LNCAP (cell line): ENCODE data around the gene SMIM20.

Source experiments
- TF ChIP-seq, protein P1 (sequence below): fragments of 450-650 bp; IDR thresholded peaks from 2 replicates; pipeline ENCODE4 v1.5.1; 2017; ENCODE audit warnings: mild to moderate bottlenecking

The SMIM20 gene

DNA sequence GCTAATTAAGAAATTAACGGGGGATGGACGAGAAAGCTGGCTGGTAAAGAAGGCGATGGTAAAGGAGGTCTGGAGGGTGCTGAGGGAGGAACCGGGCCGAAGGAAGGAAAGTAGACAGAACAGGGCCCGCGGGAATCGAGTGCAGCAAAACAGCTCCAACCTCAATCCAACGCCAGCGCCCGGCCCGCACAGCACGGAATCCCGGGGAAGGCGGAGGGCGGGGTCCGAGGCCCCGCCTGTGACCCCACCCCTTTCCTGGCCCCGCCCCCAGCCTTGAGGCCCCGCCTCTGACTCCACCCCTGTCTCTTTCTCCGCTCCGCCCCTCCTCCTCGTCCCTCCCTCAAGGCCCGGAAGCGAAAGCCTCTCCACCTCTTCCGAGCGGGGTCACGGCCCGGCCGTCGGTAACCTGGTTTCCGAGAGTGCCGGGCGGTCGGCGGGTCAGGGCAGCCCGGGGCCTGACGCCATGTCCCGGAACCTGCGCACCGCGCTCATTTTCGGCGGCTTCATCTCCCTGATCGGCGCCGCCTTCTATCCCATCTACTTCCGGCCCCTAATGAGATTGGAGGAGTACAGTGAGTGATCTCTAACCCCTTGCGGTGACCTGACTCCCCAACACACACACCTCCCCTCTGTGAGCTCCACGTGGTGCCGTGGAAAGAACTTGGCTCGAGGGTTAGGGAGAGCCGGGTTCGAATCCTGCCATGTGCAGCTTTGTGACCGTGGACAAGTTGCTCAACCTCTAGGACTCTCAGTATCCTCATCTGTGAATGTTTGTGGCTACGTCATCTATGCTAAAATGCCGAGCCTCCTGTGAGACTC is at the start of gene SMIM20:
TSS of gene SMIM20 (plus strand) at position 370 of the 819 bp plus-strand sequence. CDS start at position 464, 94 bp downstream.
- TF ChIP-seq, protein P1, sequence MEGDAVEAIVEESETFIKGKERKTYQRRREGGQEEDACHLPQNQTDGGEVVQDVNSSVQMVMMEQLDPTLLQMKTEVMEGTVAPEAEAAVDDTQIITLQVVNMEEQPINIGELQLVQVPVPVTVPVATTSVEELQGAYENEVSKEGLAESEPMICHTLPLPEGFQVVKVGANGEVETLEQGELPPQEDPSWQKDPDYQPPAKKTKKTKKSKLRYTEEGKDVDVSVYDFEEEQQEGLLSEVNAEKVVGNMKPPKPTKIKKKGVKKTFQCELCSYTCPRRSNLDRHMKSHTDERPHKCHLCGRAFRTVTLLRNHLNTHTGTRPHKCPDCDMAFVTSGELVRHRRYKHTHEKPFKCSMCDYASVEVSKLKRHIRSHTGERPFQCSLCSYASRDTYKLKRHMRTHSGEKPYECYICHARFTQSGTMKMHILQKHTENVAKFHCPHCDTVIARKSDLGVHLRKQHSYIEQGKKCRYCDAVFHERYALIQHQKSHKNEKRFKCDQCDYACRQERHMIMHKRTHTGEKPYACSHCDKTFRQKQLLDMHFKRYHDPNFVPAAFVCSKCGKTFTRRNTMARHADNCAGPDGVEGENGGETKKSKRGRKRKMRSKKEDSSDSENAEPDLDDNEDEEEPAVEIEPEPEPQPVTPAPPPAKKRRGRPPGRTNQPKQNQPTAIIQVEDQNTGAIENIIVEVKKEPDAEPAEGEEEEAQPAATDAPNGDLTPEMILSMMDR, result no peak

DNA sequence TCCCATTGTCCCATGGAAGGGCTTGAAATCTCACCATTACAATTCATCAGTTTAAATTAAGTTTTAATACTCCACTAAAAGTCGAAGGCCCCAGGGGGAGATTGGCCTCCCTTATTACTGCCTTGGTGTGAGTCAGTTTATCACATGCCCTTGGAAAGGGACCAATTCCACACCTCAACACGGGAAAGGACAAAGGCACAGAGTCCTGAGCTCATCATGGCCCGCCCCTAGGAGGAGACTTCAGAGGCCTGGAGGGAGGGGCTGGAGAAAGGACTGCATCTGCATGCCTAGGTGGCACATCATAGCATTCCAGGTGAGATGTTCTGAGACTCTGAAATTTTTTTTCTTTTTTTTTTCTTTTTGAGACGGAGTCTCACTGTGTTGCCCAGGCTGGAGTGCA is 48.4 kb upstream of the SMIM20 start:
- TF ChIP-seq, protein P1, result no peak

- TF ChIP-seq, protein P1, result no peak
Measured at GRCh38 chr4:25867781-25868294, 46.2 kb upstream of the SMIM20 start.

- TF ChIP-seq, protein P1, result no peak
Measured at GRCh38 chr4:25870081-25870480, 43.9 kb upstream of the SMIM20 start.

DNA sequence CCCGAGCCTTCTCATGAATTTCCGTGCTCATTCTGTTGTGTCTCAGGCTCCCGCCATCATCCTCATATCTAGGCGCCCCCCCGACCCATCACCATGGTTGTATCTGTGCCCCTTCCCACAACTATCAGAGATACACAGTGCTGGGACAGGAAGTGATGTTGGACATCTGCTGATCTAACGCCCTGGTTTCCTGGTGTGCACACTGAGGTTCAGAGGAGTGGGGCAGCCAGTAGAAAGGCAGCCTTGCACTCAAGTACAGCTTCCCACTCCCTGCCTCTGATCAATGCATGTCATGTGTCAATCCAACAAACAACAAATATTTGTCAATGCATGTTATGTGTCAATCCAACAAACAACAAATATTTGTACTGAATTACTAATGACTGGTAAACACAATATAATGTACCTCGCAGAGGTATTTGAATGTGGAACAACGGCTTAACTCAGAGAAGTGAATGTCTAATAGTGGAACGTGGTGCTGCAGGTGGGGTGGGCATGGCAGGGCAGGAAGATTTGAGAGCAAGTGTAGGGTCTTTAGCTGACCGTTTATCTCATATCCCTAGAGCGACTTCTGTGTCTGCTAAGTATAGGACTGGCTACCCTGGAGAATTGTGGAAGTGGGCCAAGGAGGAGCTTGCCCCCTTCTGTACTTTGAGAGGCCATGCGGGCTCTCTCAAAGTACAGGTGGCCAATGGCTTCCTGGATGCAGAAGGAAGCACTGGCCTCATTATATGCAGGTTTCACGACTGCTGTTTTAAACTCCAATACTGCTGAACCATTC is 41.0 kb upstream of the SMIM20 start:
- TF ChIP-seq, protein P1, result no peak

GRCh38 chr4:25873632-25874129 is 40.3 kb upstream of the SMIM20 start:
- TF ChIP-seq, protein P1, result no peak

DNA sequence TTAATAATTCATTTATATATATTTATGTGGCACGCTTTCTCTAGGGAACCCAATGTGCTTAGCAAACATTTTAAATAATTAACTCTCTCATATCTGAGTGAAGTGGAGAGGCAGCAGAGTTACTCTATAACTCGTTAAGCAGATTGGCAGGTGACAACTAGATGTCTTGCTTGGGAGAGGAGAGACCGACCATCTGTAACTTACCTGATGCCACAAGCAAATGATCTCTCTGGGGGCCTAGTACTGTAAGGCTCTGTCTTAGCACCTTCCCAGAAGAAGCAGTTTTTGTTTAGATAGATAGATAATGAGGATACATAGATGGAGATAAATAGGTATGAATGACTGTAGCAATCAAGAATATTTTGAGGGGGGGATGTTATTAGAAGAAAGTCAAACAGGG is 39.4 kb upstream of the SMIM20 start:
- TF ChIP-seq, protein P1, result no peak
